Measurements from ENCODE around the gene SMAD5. TPM values are rescaled to one million over a fixed set of nuclear protein-coding genes. Genes with fewer than 3 reads are reported as not detected.

The SMAD5 gene
- total RNA-seq, 1 experiment from 2014 or later, result 69.3 TPM

GRCh38 chr5:136147632-136148031 lies 15.0 kb downstream of the SMAD5 start:
- H4K20me1 ChIP-seq (ENCODE audit: control insufficient read depth, insufficient read depth, insufficient read length), result no peaks in the 10 kb centered on the region

More at GRCh38 chr5:136147632-136148031, 15.0 kb downstream of the SMAD5 start:
- Histone ChIP-seq H3K4me1 (ENCODE audit: insufficient read depth, low read length) (no peaks in the 10 kb centered on the region), H4K8ac (replicated peaks; ENCODE audit: insufficient read length, low read depth, low read length) (no peak overlapping the region), H3K27me3 (ENCODE audit: insufficient read depth, low read length) (no peaks in the 10 kb centered on the region), H3K9ac (ENCODE audit: extremely low read depth, insufficient read length, low read length) (no peak overlapping the region), H2AFZ (ENCODE audit: low read length) (no peak overlapping the region), H3K4me2 (ENCODE audit: insufficient read depth, insufficient read length, low read length) (no peak overlapping the region), H3K23ac (ENCODE audit: insufficient read length, low read depth, low read length) (no peak overlapping the region), H2BK12ac (ENCODE audit: insufficient read length, low read depth, low read length) (no peak overlapping the region), H3K9me3 (ENCODE audit: control insufficient read depth, low read depth, low read length) (no peaks in the 10 kb centered on the region), H3K14ac (ENCODE audit: insufficient read depth, low read length) (no peak overlapping the region), H3K18ac (ENCODE audit: insufficient read length, low read depth, low read length) (no peak overlapping the region), H4K5ac (ENCODE audit: insufficient read length, low read depth, low read length) (no peak overlapping the region), H2AK5ac (ENCODE audit: insufficient read length, low read length) (no peak overlapping the region), H4K91ac (ENCODE audit: insufficient read length, low read depth, low read length) (no peak overlapping the region), H3K23me2 (ENCODE audit: insufficient read length, low read depth, low read length, poor library complexity, severe bottlenecking) (no peaks in the 10 kb centered on the region), H3K56ac (ENCODE audit: insufficient read length, low read depth, low read length) (no peak overlapping the region), H3K4ac (ENCODE audit: low read depth, low read length) (no peak overlapping the region), H3T11ph (ENCODE audit: low read length) (no peak overlapping the region), H3K79me1 (ENCODE audit: insufficient read depth, low read depth, low read length, poor library complexity, severe bottlenecking) (peaks cover 2% of the 10 kb centered on the region), H2BK15ac (ENCODE audit: low read depth, low read length) (no peak overlapping the region), H3K79me2 (ENCODE audit: insufficient read depth, low read length) (peaks cover 6% of the 10 kb centered on the region; the same call in 1 of the 2 replicates), H3K27ac (ENCODE audit: insufficient read length, low read depth, low read length) (no peak overlapping the region), H2BK5ac (ENCODE audit: insufficient read length, low read length) (no peak overlapping the region), H2BK120ac (ENCODE audit: low read depth, low read length, poor library complexity, severe bottlenecking) (no peak overlapping the region), H2BK20ac (ENCODE audit: low read depth, low read length, poor library complexity, severe bottlenecking) (no peak overlapping the region)
- Mint-ChIP-seq H3K36me3 (ENCODE audit: insufficient read depth in 1 of 3, low read depth in 3 of 3) (peaks cover 0 to 3% (median 0%) of the 10 kb centered on the region in 3 experiments; a peak in 1 of 7 replicates), H3K27me3 (ENCODE audit: low read depth) (no peaks in the 10 kb centered on the region), H3K4me3 (no peak overlapping the region), H3K27ac (no peak overlapping the region), H3K4me1 (peaks cover 17 to 18% of the 10 kb centered on the region in 2 experiments), H3K9me3 (no peaks in the 10 kb centered on the region)
- no peak for TF ChIP-seq CTCF (conservative IDR thresholded peaks at IDR 0.05)
- DNase-seq, result no peak

All from H9 (cell line).